Body of pancreas (tissue), 4 donors: ENCODE measurements around the gene LSAMP.

Source experiments
- POLR2A ChIP-seq, 3 donors: fragments of 450-650 bp; IDR thresholded peaks; one replicate each; pipeline ENCODE4 v1.6.1; 2016; ENCODE audit warnings: antibody characterized with exemption in 3 of 3, mild to moderate bottlenecking in 2 of 3
- TF ChIP-seq, protein P1 (sequence below), 7 experiments: fragments of 450-650 bp in 4 of 7; fragments of 200-600 bp in 3 of 7; sonication (generic) in 3 of 7; IDR thresholded peaks; one replicate each; pipeline ENCODE4 v1.5.1; 2016 to 2019; ENCODE audit warnings: antibody characterized with exemption in 7 of 7

DNA sequence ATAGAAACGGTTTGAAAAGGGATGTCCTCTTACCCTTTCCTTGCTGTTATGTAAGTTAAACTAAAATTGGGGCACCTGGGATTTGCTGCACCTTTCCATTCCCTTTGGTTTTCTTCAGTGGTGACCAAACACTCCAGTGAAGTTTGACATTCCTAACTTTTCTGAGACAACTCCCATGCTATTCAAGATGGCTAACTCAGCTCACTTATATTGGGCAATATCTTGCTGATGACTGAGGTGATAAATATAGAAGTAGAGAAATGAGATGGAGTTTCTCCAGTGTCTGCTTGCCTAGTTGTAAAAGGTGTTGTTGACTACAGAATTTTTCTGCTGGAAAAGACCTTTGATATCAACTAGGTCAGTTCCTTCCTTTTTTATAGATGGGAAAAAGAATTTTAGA lies 530.2 kb downstream of the LSAMP start:
- TF ChIP-seq, protein P1, sequence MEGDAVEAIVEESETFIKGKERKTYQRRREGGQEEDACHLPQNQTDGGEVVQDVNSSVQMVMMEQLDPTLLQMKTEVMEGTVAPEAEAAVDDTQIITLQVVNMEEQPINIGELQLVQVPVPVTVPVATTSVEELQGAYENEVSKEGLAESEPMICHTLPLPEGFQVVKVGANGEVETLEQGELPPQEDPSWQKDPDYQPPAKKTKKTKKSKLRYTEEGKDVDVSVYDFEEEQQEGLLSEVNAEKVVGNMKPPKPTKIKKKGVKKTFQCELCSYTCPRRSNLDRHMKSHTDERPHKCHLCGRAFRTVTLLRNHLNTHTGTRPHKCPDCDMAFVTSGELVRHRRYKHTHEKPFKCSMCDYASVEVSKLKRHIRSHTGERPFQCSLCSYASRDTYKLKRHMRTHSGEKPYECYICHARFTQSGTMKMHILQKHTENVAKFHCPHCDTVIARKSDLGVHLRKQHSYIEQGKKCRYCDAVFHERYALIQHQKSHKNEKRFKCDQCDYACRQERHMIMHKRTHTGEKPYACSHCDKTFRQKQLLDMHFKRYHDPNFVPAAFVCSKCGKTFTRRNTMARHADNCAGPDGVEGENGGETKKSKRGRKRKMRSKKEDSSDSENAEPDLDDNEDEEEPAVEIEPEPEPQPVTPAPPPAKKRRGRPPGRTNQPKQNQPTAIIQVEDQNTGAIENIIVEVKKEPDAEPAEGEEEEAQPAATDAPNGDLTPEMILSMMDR (IDR thresholded peaks at IDR 0.05): no peak
- no peak for TF ChIP-seq POLR2A (IDR thresholded peaks at IDR 0.05)
